GM12874 (cell line): ENCODE data around the gene HSP90AB1.

Source experiments
- CTCF ChIP-seq: IDR thresholded peaks from 2 replicates; pipeline ENCODE4 v1.5.1; 2011; ENCODE audit warnings: low read depth, mild to moderate bottlenecking, control low read depth, low read length, moderate library complexity; ENCODE audit not compliant: insufficient read depth

HSP90AB1 gene

GRCh38 chr6:44276667-44277640, 30.1 kb downstream of the HSP90AB1 start:
- no peak for TF ChIP-seq CTCF

GRCh38 chr6:44277763-44278162, 30.9 kb downstream of the HSP90AB1 start:
- TF ChIP-seq CTCF: no peak

- TF ChIP-seq CTCF: no peak
Observed at GRCh38 chr6:44278315-44278714, 31.4 kb downstream of the HSP90AB1 start.

GRCh38 chr6:44278774-44279697, 32.1 kb downstream of the HSP90AB1 start:
- no peak for TF ChIP-seq CTCF

- TF ChIP-seq CTCF: no peak
Observed at GRCh38 chr6:44284121-44284520, 37.2 kb downstream of the HSP90AB1 start.

GRCh38 chr6:44284867-44285266, 38.0 kb downstream of the HSP90AB1 start:
- no peak for TF ChIP-seq CTCF
